ENCODE measurements around the gene COQ10A.

- TF ChIP-seq, protein P1, sequence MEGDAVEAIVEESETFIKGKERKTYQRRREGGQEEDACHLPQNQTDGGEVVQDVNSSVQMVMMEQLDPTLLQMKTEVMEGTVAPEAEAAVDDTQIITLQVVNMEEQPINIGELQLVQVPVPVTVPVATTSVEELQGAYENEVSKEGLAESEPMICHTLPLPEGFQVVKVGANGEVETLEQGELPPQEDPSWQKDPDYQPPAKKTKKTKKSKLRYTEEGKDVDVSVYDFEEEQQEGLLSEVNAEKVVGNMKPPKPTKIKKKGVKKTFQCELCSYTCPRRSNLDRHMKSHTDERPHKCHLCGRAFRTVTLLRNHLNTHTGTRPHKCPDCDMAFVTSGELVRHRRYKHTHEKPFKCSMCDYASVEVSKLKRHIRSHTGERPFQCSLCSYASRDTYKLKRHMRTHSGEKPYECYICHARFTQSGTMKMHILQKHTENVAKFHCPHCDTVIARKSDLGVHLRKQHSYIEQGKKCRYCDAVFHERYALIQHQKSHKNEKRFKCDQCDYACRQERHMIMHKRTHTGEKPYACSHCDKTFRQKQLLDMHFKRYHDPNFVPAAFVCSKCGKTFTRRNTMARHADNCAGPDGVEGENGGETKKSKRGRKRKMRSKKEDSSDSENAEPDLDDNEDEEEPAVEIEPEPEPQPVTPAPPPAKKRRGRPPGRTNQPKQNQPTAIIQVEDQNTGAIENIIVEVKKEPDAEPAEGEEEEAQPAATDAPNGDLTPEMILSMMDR (CRISPR knock-in tag; IDR thresholded peaks at IDR 0.05) = no peak
- TF ChIP-seq JUND (CRISPR knock-in tag; IDR thresholded peaks at IDR 0.05) (no peak), ZNF709 (CRISPR knock-in tag; IDR thresholded peaks at IDR 0.05) (no peak), GPN1 (CRISPR knock-in tag; IDR thresholded peaks at IDR 0.05; ENCODE audit: borderline replicate concordance) (no peak), MZF1 (CRISPR knock-in tag; IDR thresholded peaks at IDR 0.05; ENCODE audit: borderline replicate concordance) (no peak), YY1 (IDR thresholded peaks at IDR 0.05; ENCODE audit: insufficient read depth, insufficient replicate concordance, low read depth, low read length) (no peak), ATM (IDR thresholded peaks at IDR 0.05; ENCODE audit: borderline replicate concordance) (no peak), RFXANK (CRISPR knock-in tag; IDR thresholded peaks at IDR 0.05) (no peak)
- TF ChIP-seq, protein P2, sequence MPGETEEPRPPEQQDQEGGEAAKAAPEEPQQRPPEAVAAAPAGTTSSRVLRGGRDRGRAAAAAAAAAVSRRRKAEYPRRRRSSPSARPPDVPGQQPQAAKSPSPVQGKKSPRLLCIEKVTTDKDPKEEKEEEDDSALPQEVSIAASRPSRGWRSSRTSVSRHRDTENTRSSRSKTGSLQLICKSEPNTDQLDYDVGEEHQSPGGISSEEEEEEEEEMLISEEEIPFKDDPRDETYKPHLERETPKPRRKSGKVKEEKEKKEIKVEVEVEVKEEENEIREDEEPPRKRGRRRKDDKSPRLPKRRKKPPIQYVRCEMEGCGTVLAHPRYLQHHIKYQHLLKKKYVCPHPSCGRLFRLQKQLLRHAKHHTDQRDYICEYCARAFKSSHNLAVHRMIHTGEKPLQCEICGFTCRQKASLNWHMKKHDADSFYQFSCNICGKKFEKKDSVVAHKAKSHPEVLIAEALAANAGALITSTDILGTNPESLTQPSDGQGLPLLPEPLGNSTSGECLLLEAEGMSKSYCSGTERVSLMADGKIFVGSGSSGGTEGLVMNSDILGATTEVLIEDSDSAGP (CRISPR knock-in tag; IDR thresholded peaks at IDR 0.05; ENCODE audit: borderline replicate concordance) = no peak
Observed at GRCh38 chr12:56280849-56281248, 14.1 kb downstream of the COQ10A start.

Data from HepG2 (cell line).